ENCODE results near the gene SLC29A1.

The SLC29A1 gene

DNA sequence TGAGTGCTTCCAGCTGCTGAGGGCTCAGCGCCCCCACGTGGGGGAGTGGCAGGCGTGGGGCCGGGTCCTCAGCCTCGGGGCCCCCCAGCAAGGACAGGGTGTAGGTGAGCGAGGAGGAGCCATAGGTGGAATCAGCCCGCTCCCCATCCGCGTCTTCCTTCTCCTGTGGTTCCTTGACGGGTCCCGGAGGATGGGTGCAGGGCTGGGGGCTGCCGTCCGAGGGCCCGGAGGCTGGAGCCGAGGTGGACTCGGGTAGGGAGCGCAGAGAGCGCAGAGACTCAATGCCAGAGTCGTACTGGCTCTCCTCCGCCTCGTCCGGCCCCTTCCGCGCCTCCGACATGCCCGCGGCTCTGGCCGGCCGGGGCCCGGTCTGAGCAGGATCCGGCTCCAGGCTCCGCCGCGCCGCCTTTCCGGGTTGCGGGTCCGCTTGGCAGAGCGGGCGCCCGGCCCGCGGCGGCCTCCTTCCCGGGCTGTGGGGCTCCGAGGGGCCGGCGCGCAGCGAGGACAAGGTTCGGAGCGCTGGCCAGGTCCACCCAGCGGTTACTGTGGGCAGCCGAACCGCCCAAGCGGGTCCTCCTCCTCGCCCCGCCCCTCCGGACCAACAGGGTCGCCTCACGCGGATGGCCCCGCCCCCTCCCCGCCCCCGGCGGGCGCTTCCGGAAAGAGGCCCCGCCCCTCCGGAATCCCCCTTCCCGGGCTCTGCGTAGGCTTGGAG, 41.8 kb downstream of the SLC29A1 start, which contains the start of gene NFKBIE:
Gene NFKBIE (minus strand): TSS at position 545 of the 715 bp plus-strand sequence. CDS start 205 bp downstream, at position 340.
- H3K27ac ChIP-seq (ENCODE audit: low read depth, low read length, severe bottlenecking): peak within 1 kb of the TSS; percentile 57

DNA sequence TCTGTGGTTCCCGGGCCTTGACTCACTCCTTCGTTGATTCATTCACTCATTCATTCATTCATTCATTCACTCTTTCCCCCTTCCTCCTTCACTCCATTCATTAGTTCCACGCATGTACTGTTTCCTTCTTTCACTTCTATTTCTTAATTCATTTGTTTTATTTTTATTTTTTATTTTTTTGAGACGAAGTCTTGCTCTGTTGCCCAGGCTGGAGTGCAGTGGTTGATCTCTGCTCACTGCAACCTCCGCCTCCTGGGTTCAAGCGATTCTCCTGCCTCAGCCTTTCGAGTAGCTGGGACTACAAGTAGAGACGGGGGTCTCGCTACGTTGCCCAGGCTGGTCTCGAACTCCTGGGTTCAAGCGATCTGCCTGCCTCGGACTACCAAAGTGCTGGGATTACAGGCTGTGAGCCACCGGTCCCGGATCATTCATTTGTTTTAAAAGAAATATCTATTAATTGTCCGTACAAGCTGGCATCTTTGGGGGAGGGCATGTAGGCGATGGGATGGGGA, 42.4 kb downstream of the SLC29A1 start:
- Histone ChIP-seq H3K4me1 (ENCODE audit: control insufficient read depth, insufficient read depth, low read length, poor library complexity, severe bottlenecking) (peaks cover 30% of the 10 kb centered on the region), H3K4me3 (ENCODE audit: extremely low read depth, insufficient read depth, low read length, poor library complexity, severe bottlenecking) (peak overlapping the region; percentile 74), H3K27ac (ENCODE audit: low read depth, low read length, severe bottlenecking) (no peak overlapping the region), H3K36me3 (ENCODE audit: control insufficient read depth, insufficient read depth, low read length) (peaks cover 13% of the 10 kb centered on the region), H3K9me3 (ENCODE audit: control insufficient read depth, low read length) (no peaks in the 10 kb centered on the region)
- WGBS, 2 experiments (ENCODE audit: insufficient coverage in 2 of 2): 77 to 78% methylated on average over 15 to 17 of the region's 17 CpGs

More for the DNA sequence above, 41.8 kb downstream of the SLC29A1 start, which contains the start of gene NFKBIE:
- WGBS, 2 experiments (ENCODE audit: insufficient coverage in 2 of 2): 0 to 1% methylated on average over 55 to 61 of the region's 72 CpGs
- Histone ChIP-seq H3K4me3 (ENCODE audit: extremely low read depth, insufficient read depth, low read length, poor library complexity, severe bottlenecking) (peak within 1 kb of the TSS; percentile 74), H3K9me3 (ENCODE audit: control insufficient read depth, low read length) (no peaks in the 10 kb centered on the region), H3K4me1 (ENCODE audit: control insufficient read depth, insufficient read depth, low read length, poor library complexity, severe bottlenecking) (peaks cover 30% of the 10 kb centered on the region), H3K36me3 (ENCODE audit: control insufficient read depth, insufficient read depth, low read length) (peaks cover 17% of the 10 kb centered on the region)

DNA sequence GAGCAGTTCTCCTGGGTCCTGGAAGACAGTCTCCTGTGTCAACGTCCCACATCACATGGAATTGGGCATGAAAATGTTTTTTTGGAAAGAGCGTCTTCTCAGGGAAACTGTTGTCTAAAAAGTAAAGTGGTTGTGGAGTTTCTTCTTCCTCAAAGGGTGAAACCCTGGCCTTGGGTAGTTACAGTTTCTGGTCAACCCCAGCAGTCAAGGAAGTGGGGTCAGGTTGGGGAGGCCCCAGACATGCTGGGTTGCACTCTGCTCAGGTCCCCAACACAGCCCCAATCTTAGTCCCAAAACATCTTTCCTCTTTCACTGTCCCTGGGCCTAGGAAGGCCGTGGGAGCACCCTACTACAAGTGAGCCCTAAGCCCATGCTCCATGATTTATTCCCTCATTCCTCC, 43.0 kb downstream of the SLC29A1 start:
- 94 to 100% methylated on average over 3 of the region's 3 CpGs for WGBS, 2 experiments (ENCODE audit: insufficient coverage in 2 of 2)
- H3K4me3 ChIP-seq (ENCODE audit: extremely low read depth, insufficient read depth, low read length, poor library complexity, severe bottlenecking): no peak overlapping the region
- peaks cover 30% of the 10 kb centered on the region for H3K4me1 ChIP-seq (ENCODE audit: control insufficient read depth, insufficient read depth, low read length, poor library complexity, severe bottlenecking)
- H3K36me3 ChIP-seq (ENCODE audit: control insufficient read depth, insufficient read depth, low read length): peaks cover 10% of the 10 kb centered on the region
- H3K9me3 ChIP-seq (ENCODE audit: control insufficient read depth, low read length): no peaks in the 10 kb centered on the region
- H3K27ac ChIP-seq (ENCODE audit: low read depth, low read length, severe bottlenecking): no peak overlapping the region

DNA sequence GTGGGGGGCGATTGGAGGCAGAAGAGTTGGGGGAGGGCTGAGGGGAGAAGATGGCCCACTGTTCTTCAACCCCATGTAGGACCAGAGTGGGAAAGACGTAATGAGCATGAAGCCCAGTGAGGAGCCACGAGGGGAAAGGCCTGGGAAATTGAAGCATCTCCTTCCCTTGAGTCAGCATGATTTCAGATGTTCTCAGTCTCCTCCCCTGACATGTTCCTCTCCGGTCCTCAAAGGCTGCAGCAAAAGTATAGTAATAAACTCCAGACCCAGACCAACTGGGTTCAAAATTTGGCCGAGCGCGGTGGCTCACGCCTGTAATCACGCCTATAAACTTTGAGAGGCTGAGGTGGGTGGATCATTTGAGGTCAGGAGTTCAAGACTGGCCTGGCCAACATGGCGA, 43.9 kb downstream of the SLC29A1 start:
- Histone ChIP-seq H3K36me3 (ENCODE audit: control insufficient read depth, insufficient read depth, low read length) (peaks cover 3% of the 10 kb centered on the region), H3K4me1 (ENCODE audit: control insufficient read depth, insufficient read depth, low read length, poor library complexity, severe bottlenecking) (peaks cover 29% of the 10 kb centered on the region), H3K4me3 (ENCODE audit: extremely low read depth, insufficient read depth, low read length, poor library complexity, severe bottlenecking) (no peak overlapping the region), H3K27ac (ENCODE audit: low read depth, low read length, severe bottlenecking) (no peak overlapping the region), H3K9me3 (ENCODE audit: control insufficient read depth, low read length) (no peaks in the 10 kb centered on the region)
- WGBS, 2 experiments (ENCODE audit: insufficient coverage in 2 of 2): 75 to 87% methylated on average over 7 to 9 of the region's 10 CpGs

DNA sequence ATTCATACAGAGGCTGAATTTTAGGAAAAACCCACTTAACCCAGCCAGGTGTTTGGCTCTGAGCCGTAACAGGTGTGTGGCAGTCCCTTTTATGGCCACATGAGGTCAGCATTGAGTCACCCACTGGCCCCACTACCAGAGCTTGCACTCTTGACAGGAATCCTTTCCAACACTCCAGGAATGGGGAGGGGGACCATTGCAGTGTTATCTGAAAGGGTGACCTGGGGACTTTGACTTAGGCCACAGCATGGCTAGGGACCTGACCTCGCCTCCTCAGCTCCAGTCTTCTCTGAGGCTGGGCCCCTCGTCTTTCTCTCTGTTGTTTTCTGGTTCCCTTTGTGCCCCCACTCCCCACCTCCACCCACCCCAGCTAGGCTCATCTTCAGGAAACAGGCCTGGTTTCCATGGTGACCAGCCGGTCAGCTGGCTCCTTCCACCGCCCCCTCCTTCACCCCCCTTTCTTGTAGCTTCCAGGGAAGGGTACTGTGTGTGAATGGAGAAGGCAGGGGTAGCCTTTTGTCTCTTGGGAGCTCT, 44.8 kb downstream of the SLC29A1 start:
- 0 to 6% methylated on average over 2 of the region's 5 CpGs for WGBS, 2 experiments (ENCODE audit: insufficient coverage in 2 of 2)
- H3K36me3 ChIP-seq (ENCODE audit: control insufficient read depth, insufficient read depth, low read length): no peaks in the 10 kb centered on the region
- H3K9me3 ChIP-seq (ENCODE audit: control insufficient read depth, low read length): no peaks in the 10 kb centered on the region
- H3K4me3 ChIP-seq (ENCODE audit: extremely low read depth, insufficient read depth, low read length, poor library complexity, severe bottlenecking): no peak overlapping the region
- peaks cover 20% of the 10 kb centered on the region for H3K4me1 ChIP-seq (ENCODE audit: control insufficient read depth, insufficient read depth, low read length, poor library complexity, severe bottlenecking)
- H3K27ac ChIP-seq (ENCODE audit: low read depth, low read length, severe bottlenecking): no peak overlapping the region

DNA sequence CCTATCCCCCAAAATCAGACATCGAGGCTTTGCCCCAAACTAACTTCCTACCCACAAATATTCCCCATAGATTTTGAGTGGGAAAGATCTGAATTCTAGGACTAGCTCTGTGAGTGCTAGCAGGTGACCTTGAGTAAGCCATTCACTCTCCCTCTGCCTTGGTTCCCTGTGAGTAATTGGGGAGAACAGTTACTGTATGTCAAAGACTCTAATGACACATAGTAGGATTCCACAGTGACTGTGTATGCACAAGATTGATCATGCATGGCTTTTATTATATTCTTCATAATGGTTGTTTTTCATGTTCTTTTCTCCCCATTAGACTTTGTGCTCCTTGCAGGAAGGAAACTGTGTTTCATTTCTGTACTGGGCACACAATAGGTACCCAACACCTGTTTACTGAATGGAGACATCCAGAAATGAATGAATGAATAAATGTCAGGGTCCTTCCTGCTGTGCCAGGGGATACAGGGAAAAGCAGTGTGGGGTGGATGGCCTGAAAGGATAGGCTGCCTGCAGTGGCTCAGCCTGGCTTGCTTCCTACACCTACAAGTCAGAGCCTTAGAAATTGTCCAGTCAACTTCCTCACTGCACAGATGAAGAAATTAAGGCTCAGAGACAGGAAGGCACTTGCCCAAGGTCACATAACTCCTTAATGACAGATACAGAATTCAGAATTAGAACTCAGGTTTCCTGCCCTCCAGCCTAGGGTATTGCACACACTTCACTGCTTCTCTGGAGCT, 46.0 kb downstream of the SLC29A1 start:
- Histone ChIP-seq H3K36me3 (ENCODE audit: control insufficient read depth, insufficient read depth, low read length) (no peaks in the 10 kb centered on the region), H3K4me1 (ENCODE audit: control insufficient read depth, insufficient read depth, low read length, poor library complexity, severe bottlenecking) (peaks cover 9% of the 10 kb centered on the region), H3K4me3 (ENCODE audit: extremely low read depth, insufficient read depth, low read length, poor library complexity, severe bottlenecking) (no peak overlapping the region), H3K27ac (ENCODE audit: low read depth, low read length, severe bottlenecking) (no peak overlapping the region), H3K9me3 (ENCODE audit: control insufficient read depth, low read length) (no peaks in the 10 kb centered on the region)
- no CpG with 5 or more reads among the region's 1 CpG for WGBS, 2 experiments (ENCODE audit: insufficient coverage in 2 of 2)

DNA sequence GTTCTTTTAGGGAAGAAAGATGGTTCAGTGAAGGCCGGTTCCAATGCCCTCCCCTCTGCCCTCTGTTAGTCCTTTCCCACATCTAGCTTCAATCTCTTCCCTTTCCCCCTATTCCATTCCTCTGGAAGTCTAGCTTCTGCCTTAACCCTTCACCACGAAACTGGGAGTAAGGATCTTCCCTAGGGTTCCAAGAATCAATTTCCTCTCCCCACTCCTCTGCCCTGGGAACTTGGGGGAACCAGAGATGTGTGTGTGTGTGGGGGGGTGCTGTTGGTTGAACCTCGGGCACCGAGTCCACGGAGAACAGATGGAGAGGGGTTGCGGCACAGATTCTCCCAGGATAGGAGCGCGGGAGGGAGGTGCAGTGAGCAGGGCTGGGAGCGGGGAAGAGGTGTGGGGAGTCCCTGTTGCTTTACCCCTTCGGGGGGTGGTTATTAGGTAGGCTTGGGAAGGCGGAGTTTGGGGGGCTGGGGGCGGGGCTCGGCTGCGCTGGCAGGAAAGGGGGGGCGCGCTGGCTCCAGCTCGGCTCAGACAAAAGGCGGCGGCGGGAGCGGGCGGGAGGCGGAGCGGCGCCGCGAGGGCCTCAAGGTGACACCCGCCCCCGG, 46.6 kb downstream of the SLC29A1 start, which contains the start of gene TMEM151B:
Gene TMEM151B (plus strand): TSS at position 530 of the 605 bp plus-strand sequence. CDS start 293 bp downstream, outside the sequence.
- WGBS, 2 experiments (ENCODE audit: insufficient coverage in 2 of 2): 14 to 18% methylated on average over 5 to 6 of the region's 29 CpGs
- Histone ChIP-seq H3K36me3 (ENCODE audit: control insufficient read depth, insufficient read depth, low read length) (no peaks in the 10 kb centered on the region), H3K9me3 (ENCODE audit: control insufficient read depth, low read length) (no peaks in the 10 kb centered on the region), H3K4me3 (ENCODE audit: extremely low read depth, insufficient read depth, low read length, poor library complexity, severe bottlenecking) (peak within 1 kb of the TSS; percentile 19), H3K27ac (ENCODE audit: low read depth, low read length, severe bottlenecking) (no peak within 1 kb of the TSS), H3K4me1 (ENCODE audit: control insufficient read depth, insufficient read depth, low read length, poor library complexity, severe bottlenecking) (peaks cover 7% of the 10 kb centered on the region)

DNA sequence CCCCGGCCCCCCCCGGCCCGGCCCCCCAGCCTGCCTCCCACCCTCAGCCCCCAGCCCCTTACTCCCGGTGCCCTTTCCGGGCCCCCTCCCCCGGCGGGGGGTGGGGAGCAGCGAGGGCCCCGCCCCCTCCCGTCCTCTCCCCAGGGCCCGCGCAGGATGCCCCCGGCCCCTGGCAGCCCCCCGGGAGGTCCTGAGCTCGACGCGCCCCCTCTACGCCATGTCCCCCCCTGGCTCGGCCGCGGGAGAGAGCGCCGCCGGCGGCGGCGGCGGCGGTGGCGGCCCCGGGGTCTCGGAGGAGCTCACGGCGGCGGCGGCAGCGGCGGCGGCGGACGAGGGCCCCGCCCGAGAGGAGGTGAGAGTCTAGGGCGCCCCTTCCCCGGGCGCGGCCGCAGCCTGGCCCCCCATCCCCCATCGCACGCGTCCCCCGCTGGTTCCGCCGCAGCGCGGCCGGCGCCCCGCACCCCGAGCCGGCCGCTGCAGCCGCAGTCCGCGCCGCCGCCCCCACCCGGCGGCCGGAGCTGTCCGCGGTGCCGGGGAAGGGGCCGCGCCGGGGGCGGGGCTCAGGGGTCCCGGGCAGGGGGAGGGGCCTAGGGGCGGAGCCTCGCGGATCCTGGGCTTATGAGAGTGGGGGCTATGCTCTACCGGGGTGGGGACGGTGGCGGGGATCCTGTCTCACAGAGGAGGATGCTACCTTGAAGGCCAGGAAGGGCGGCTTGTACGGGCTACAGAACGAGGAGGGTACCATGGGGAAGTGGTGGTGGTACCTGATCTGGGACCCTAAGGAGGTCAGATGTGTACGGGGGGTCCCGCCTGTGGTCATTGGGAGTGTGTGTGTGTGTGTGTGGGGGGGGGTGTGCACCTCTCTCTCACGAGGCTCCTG, 47.4 kb downstream of the SLC29A1 start:
- Histone ChIP-seq H3K27ac (ENCODE audit: low read depth, low read length, severe bottlenecking) (no peak overlapping the region), H3K9me3 (ENCODE audit: control insufficient read depth, low read length) (no peaks in the 10 kb centered on the region), H3K36me3 (ENCODE audit: control insufficient read depth, insufficient read depth, low read length) (no peaks in the 10 kb centered on the region), H3K4me3 (ENCODE audit: extremely low read depth, insufficient read depth, low read length, poor library complexity, severe bottlenecking) (peak overlapping the region; percentile 19), H3K4me1 (ENCODE audit: control insufficient read depth, insufficient read depth, low read length, poor library complexity, severe bottlenecking) (peaks cover 7% of the 10 kb centered on the region)
- 0 to 6% methylated on average over 24 to 30 of the region's 90 CpGs for WGBS, 2 experiments (ENCODE audit: insufficient coverage in 2 of 2)

DNA sequence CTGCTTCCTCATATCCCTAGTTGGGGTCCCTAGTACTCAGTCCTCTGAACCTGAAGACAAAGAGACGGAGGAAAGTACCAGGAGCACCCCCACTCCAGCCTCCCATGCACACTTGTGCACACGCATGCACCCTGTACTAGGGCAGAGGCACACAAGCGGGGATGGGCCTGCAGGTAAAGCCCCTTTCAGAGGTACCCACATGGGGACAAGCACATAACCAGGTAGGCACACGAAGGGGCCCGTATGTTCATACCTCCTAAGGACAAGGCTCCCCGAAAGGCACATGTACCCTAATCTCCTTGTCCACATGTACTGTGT, 48.0 kb downstream of the SLC29A1 start:
- WGBS, 2 experiments (ENCODE audit: insufficient coverage in 2 of 2): 85 to 91% methylated on average over 6 of the region's 6 CpGs
- H3K27ac ChIP-seq (ENCODE audit: low read depth, low read length, severe bottlenecking): no peak overlapping the region
- no peaks in the 10 kb centered on the region for H3K9me3 ChIP-seq (ENCODE audit: control insufficient read depth, low read length)
- H3K4me3 ChIP-seq (ENCODE audit: extremely low read depth, insufficient read depth, low read length, poor library complexity, severe bottlenecking): no peak overlapping the region
- no peaks in the 10 kb centered on the region for H3K36me3 ChIP-seq (ENCODE audit: control insufficient read depth, insufficient read depth, low read length)
- peaks cover 7% of the 10 kb centered on the region for H3K4me1 ChIP-seq (ENCODE audit: control insufficient read depth, insufficient read depth, low read length, poor library complexity, severe bottlenecking)

DNA sequence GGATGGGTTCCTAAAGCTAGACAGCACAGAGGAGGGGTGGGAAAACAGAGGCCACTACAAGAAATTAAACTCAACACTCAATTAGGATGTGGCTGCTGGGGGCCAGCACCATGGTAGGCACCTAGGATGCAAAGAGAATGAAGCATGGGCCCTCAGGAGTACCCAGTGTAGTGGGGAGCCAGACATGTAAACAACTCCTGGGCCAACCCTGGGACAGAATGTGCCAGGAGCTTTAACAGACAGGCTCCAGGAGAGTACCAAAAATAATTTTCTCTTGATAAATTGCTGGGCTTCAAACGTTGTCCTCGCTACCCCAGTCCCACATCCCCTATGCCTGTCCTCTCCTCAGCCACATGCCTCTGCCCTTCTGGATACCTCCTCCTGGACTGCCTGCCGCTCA, 48.5 kb downstream of the SLC29A1 start:
- WGBS, 2 experiments (ENCODE audit: insufficient coverage in 2 of 2): 40 to 86% methylated on average over 1 to 2 of the region's 3 CpGs
- Histone ChIP-seq H3K9me3 (ENCODE audit: control insufficient read depth, low read length) (no peaks in the 10 kb centered on the region), H3K36me3 (ENCODE audit: control insufficient read depth, insufficient read depth, low read length) (no peaks in the 10 kb centered on the region), H3K27ac (ENCODE audit: low read depth, low read length, severe bottlenecking) (no peak overlapping the region), H3K4me1 (ENCODE audit: control insufficient read depth, insufficient read depth, low read length, poor library complexity, severe bottlenecking) (peaks cover 7% of the 10 kb centered on the region), H3K4me3 (ENCODE audit: extremely low read depth, insufficient read depth, low read length, poor library complexity, severe bottlenecking) (no peak overlapping the region)

All from mesodermal cell (in vitro differentiated cells).